Activated CD8-positive, alpha-beta memory T cell treated with anti-CD3 and anti-CD28 coated beads, Interleukin-2, amount 50 U/mL, for 24 hours (primary cell): ENCODE measurements around the gene TTC34.

ENCODE experiments used
- DNase-seq: peaks from one replicate; pipeline ENCODE4 v3.0.0-alpha.2; 2020; ENCODE audit errors: extremely low read depth

TTC34 gene

DNA sequence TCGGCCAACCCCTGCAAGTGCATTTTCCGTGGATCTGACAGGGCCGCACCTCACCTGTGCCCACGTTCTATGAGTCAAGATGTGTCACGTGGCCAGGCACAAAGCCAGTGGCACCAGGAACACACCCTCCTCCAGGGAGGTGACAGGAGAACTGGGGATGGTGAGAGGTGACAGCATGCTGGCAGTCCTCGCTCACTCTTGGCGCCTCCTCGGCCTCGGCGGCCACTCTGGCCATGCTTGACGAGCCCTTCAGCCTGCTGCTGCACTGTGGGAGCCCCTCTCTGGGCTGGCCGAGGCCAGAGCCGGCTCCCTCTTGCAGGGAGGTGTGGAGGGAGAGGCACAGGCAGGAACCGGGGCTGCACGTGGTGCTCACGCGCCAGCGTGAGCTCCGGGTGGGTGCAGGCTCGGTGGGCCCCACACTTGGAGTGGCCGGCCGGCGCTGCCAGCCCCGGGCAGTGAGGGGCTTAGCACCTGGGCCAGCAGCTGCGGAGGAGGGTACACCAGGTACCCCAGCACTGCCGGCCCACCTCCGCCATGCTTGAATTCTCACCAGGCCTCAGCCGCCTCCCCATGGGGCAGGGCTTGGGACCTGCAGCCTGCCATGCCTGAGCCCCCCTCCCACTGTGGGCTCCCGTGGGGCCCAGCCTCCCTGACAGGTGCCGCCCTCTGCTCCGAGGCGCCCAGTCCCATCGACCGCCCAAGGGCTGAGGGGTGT is 11.6 kb upstream of the TTC34 start:
- DNase-seq: no peak

DNA sequence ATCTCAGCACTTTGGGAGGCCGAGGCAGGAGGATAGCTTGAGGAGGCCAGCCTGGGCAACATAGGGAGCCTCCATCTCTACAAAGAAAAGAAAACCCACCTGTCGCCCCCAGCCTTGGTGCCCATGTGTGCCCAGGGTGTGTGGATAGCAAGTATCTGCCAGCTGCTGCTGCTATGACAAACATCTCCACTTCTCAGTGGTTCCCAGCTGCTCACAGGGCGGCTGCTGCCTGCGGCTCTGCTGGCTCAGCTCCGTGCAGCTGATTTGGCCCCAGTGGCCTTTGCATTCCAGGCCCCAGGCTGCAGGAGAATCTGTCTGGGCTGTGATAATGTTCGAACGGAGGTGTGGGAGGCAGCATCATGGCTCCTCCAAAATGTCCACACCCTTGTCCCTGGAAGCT is 10.6 kb upstream of the TTC34 start:
- no peak for DNase-seq

DNA sequence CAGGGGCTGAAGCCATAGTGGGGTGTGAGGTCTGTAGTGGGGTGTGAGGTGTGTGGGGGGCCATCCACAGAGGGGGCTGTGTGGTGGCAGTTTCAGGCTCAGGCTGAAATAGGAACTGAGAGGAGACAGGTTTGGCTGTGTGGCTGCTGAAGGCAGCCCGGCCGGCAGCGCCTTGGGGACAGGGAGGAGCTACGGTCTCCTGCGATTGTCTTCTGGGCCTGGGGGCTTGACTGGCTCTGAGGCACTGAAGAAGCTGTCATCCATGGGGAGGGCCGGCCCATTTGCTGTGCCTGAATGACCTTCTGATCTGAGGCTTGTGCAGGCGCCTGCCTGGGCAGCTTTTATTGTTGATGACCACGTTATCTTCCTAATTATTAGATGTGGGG is 10.0 kb upstream of the TTC34 start:
- no peak for DNase-seq

DNA sequence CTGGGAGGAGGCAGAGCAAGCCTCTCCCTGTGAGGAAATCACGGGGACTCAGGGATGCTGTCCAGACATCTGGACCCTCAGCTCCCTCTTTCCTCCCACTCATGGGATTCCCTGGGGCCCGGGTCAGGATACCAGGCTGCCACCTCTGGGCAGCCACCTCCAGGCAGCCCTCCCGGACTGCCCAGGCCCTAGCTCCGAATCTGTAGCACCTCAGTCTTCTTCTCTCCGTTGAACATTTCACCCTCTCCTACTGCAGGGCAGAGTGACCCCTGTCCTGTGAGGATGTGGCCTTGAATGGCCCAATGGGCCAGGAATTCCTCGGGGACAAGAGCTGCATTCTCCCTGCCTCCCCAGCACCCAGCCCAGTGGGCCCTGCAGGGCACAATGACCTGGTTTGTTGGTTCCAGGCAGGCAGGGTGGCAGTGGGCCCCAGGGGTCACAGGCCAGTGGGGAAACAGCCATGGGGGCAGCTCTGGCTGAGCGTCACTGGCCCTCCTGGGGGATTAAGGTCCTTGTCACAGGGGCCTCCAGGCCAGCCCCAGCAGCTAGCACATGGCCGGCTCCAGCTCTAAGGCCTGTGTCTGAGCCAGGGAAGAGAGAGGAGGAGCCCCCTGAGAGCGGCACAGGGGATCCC is 9.5 kb upstream of the TTC34 start:
- no peak for DNase-seq

GRCh38 chr1:2810281-2810680 is 8.8 kb upstream of the TTC34 start:
- DNase-seq: no peak

DNA sequence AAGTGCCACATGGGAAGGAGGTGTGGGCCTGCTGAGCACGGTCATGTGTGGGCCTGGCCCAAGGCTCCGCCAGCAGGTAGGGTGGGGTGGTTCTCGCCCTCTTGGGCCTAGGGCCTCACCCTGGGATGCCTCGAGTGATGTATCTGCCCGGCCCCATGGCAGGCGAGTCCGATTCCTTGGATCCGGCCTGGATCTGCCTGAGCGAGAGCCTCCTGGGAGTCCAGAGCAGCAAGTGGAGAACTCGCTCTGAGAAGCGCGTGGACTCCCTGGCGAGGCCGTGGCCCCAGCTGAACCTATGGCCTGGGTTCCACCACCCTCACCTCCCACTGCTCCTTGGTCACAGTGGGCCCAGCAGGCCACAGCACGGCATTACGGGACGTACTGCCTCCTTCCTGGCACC is 8.2 kb upstream of the TTC34 start:
- DNase-seq: no peak

- DNase-seq: no peak
These were observed 7.5 kb upstream of the TTC34 start for GRCh38 chr1:2808831-2809605.

DNA sequence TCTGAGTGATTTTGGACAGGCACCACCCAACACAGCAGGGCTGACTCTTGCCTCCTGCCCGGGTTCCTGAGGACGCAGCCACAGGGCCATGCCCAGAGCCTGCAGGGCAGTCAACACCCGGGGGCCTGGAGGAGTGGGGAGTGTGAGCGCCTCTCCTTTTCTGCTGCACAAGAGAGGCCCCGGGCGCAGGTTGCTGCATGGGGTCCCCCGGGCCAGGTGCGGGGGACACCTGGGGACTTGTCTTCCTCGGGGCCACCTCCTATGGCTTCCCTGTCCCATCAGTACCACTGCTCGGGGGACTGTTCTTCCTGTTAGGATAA is 6.9 kb upstream of the TTC34 start:
- DNase-seq: no peak

DNA sequence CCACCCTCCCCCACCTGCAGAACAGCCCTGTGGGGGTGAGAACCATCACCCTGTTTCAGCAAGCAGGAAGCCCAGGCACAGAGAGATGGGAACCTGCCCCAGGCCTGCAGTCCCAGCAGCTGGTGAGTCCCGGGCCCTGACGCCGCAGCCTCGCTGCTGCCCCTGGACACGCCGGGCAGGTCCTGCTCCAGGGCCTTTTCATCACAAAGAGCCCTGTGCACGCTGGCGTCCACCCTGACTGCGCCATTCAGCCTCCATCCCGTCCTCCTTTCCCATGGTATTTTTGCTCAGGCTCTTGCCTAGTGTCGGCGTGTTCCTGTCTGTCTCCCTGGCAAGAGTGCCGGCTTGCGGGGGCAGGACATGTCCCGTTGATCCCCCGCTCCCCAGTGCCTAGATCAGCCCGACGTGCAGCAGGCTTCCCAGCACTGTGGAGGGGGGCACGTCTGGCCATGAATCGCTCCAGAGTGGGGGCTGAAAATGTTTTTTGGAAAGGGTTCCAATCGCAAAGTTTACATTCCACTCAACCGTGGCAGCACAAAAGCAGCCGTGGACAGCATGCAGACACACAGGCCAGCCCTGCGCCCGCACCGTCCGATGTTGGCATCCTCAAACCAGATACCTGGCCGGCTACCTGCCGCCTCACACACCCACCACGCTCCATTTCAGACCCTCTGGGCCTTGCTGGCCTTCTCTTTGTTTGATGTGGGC is 6.3 kb upstream of the TTC34 start:
- no peak for DNase-seq

- no peak for DNase-seq
These were observed 5.5 kb upstream of the TTC34 start for GRCh38 chr1:2807036-2807435.

GRCh38 chr1:2806591-2806990 is 5.1 kb upstream of the TTC34 start:
- DNase-seq: no peak

DNA sequence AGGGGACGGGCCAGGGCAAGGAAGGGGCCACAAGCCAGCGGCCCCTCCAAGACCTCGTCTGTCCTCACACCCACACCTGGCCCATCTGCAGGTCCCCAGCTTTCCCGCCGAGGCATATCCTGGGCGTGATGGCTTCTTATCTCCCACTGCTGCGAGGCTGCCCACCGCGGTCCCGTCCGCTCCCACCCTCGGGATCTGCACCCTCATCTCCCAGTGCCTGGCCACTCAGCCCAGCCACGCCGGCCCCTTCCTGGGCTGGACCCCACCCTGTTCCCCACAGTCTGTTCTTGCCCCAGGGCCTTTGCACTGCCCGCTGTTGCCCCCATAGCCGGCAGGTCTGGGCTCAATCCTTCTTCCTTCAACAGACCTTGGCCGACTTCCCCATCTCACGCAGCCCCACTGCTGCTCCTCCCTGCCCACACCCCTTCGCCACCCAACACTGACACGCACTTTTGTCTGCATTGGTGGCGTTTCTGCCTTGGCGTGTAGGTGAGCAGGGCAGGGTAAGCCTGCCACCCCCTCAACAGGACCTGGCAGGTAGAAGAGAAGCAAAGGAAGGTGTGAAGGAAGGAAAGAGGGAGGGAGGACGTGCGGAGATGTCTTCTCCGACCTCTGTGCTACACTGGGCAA is 4.4 kb upstream of the TTC34 start:
- DNase-seq: no peak

DNA sequence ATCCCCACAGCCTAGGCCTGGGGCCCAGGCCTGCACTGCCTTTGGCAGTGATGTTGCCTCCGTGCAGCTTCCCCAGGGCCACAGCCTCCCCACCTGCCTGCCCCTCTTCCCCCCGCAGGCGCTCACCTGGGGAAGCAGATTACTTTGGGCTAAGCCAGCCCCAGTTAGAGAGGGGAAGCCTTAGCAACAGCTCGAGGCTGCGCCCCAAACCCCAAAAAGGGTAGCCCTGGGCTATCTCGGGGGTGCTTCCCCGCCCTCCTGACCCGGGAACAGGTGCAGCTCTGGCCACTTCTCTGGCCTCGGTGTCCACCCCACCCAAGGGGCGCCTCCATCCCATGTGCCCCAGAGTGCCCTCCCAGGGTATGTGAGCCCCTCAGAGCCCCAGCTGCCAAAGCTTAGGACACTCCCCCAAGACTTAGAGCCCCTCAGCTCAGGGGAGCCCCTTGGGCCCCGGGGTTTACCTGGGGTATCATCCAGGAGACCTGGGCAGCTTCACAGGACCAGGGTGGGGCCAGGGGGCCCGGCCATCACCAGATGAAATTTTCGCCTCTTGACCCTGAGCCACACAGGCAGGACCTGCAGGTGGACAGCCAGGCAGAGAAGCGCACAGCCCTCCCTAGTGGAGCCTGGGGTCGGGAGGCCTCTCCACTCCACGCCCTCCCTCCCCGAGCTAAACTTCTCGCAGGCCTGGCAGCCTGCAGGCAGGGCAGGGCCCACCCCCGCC is 3.3 kb upstream of the TTC34 start:
- no peak for DNase-seq

- no peak for DNase-seq
These were observed 2.6 kb upstream of the TTC34 start for GRCh38 chr1:2803931-2804627.

DNA sequence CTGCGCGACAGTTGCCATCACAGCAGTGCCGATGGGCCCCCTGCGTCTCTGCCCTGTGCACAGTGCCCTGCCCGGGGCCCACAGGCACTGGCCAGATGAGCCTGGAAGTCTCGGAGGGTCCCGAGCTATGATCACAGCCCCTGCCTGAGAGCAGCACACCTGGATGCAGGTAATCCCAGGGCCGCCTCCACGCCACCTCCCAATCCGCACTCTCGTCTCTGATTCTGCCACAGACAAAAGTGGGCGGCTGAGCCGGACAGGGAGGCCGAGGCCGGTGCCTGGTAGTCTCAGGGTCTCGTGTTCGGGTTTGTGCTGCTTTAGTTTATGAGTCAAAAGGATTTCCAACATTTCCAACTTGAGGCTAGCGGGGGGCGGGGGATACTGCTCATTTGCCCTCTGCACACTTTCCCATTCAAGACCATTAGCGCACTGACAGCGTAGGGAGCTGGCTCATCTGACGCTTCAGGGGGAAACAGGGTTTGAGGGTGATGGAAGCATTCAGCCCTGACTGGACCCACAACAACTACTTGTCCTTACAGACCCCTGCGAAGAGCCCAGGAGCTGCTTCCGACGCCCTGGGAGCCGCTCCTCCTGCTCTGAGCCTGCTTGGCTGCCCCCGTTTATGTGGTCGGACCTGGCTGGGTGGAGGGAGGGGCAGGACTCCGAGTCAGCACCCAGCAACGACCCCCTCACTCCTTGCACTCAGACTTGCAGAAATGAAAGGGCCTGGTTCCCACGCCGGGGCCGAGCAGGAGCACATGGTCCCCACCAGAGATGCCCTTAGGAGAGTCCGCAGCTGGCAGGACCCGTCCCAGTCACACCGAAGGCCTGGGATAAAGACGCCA is 1.8 kb upstream of the TTC34 start:
- DNase-seq: no peak

GRCh38 chr1:2802421-2802961 is 998 bp upstream of the TTC34 start:
- no peak for DNase-seq

DNA sequence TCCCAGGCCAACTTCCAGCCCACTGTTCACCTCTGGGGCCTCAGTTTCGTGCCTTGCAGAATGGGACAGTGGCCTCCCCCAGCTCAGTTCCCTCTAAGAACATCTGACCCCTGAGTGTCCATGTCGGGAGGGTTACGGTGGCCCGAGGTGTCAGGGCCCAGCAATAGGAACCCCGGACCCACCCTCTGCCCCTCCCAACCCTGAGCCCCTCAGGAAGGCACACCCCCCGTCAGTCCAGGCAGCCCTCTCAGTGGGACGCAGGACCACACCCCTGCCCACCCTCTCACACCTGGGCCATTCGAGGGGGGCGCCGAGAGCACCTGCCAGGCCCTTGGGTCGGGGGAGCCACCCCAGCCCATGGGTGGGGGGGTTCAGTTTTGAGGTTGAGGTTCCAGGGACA is 447 bp downstream of the TTC34 start:
- no peak for DNase-seq

GRCh38 chr1:2800664-2801045 is 838 bp downstream of the TTC34 start:
- no peak for DNase-seq

- no peak for DNase-seq
These were observed 1.5 kb downstream of the TTC34 start for GRCh38 chr1:2799811-2800663.
